GM18951 (cell line): Measurements from ENCODE around the gene GPSM1.

Experiments
- POLR2A ChIP-seq: IDR thresholded peaks from 4 replicates; pipeline ENCODE4 v1.6.1; 2011; ENCODE audit warnings: mild to moderate bottlenecking; ENCODE audit not compliant: insufficient read length, insufficient read depth; ENCODE audit errors: extremely low read depth
- in situ Hi-C: fragments of 300-500 bp; cut with MboI; formaldehyde crosslinking; loops from one replicate; pipeline ENCODE4 v1.12.0; 2022; ENCODE audit warnings: low sequenced_read_pairs, mixed read lengths, inconsistent platforms; ENCODE audit not compliant: unreplicated experiment

Gene GPSM1

GRCh38 chr9:136391737-136392537 lies 64.6 kb downstream of the GPSM1 start:
- no peak for TF ChIP-seq POLR2A
- in situ Hi-C loops = no loop called here

DNA sequence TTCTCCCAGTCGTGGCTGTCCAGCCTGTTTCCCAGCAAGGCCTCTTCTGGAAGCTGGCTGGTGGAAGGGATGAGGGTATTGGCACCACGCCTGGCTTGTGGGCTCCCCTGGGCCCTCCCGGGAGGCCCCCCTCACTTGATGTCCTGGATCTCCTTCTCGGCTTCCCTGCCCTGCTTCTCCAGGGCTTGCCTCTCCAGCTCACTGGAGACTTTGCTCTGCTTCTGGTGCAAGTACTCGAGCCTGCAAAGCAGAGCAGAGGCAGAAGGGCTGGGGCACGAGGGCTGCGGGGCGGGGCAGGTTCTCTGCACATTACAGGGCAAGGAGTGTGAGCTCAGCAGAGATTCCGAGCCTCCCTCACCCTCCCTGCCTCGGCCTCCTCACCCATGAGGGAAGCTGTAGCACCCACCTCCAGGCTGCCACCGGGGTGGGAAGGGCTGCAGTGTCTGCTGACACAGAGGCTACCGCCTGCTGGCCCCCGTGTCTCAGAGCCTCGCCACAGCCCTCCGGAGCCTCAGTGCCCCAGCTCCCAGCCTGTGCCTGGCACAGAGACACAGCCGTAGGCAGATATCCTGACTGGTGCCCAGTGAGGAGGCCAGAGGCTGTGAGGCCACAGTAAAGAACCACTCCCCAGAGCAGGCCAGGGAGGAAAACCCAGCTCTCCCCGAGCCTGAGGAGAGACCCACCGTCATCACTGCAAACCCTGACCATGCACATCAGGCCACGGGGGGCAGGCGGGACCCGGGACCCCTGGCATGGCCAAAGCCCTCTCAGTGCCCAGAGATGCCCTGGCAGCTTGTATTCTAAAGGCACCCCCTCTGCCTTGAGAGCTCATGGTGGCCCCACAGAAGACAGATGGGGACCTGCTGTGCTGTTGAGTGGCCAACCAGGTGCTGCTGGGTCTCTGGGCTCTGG lies 65.5 kb downstream of the GPSM1 start:
- no peak for TF ChIP-seq POLR2A
- in situ Hi-C loops = no loop called here

DNA sequence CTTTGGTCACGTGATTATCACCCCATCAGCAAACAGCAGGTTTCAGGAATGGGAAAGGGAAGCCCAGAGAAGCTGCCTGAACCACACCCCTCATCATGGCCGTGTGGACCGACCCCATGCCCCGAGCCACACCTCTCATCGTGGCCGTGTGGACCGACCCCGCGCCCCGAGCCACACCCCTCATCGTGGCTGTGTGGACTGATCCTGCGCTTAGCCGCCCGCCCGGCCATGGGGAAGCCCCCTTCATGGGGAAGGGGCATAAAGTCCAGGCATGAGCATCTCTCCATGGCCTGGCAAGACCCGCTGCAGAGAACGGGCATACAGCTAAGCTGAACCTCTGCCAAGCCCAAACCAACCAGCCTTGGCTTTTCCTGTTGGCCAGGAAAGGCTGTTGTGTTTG lies 66.2 kb downstream of the GPSM1 start:
- in situ Hi-C loops = no loop called here
- no peak for TF ChIP-seq POLR2A

DNA sequence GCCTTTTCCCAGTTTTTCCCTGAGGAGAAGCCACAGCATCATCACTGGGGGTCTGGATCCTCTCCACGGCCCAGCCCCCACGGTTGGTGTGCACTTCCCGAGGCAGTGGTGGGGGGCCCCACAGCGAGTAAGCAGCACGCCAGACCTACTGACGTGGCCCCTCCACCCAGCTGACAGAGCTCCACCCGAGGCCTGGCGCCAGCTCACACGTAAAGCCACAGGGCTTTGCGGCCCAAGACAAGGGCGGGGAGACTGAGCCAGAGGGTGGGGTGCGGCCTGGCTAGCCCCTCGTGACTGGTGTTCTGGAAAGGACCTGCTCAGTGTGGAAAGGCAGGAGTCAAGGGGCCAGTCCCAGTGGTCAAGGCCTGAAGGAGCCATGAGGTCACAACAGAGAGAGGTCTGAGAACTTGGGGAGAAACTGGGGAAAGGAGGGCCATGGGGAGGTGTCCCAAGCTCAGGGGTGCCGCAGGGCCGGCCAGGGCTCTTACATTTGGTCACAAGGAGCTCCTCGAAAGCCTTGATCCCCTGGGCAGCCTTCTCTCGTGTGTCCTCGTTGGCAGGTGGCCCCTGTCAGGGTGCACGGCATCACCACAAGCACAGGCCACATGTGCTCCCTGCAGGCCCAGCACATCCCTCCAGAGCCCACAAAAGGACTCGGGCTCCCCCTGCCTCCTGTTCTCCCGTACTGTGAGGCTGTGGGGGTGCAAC lies 67.1 kb downstream of the GPSM1 start:
- in situ Hi-C loops = no loop called here
- no peak for TF ChIP-seq POLR2A

DNA sequence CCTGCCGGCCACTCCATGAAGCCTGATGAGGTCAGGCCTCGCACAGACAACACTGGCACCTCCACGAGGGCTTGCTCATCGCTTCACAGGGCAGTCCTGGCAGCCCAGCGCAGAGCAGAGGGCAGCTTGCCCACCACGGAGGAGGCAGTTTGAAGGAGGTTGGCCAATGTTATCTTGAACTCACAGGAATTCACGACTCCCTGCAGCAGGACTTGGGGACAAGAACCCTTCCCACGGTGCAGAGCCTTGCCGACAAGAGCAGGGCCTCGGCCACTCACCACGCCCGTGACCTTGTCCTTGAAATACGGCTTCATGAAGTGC lies 67.6 kb downstream of the GPSM1 start:
- TF ChIP-seq POLR2A = no peak
- in situ Hi-C loops = no loop called here

GRCh38 chr9:136395345-136396218 lies 68.2 kb downstream of the GPSM1 start:
- no peak for TF ChIP-seq POLR2A
- in situ Hi-C loops = no loop called here

GRCh38 chr9:136396219-136396515 lies 68.8 kb downstream of the GPSM1 start:
- in situ Hi-C loops = no loop called here
- no peak for TF ChIP-seq POLR2A

GRCh38 chr9:136397643-136398042 lies 70.3 kb downstream of the GPSM1 start:
- in situ Hi-C loops = no loop called here
- TF ChIP-seq POLR2A = no peak

GRCh38 chr9:136398286-136398685 lies 70.9 kb downstream of the GPSM1 start:
- TF ChIP-seq POLR2A = no peak
- in situ Hi-C loops = no loop called here

DNA sequence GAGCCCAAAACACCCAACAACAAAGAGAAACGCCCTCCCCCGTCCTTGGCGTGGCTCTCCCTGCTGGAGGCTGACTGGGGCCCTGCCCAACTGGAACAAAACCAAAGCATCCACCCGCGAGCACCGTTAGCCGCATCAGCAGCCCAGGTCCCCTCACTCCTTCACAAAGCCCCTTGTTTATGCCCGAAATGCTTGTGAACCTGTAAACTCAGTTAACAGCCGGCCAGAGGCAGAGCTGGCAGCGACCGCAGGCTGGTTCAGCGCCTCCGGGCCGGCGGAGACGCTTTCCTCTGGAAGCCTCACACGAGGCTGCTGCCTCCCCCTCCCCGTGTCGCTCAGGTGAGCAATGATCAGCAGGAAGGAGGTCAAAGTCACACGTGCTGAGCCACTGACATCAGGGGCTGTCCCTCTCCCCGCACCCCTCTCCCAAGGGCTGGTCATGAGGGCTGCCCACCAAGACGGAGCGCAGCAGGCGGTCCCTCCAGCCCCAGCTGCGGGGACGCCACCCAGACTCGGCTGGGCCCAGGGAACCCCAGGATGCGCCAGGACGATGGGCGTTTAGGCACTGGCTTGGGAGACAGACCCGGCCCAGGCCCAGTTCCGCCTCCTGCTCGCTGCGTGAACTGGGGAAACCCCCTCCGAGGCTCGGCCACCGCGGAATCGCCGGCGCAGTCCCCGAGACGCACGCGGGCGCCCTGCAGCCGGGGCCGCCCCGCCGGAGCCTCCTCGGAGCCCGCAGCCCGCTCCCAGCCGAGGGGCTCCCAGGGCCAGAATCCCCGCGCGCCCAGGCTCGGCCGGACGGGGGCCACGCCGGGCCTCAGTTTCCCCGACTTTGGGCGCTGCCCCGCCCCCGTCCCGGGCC lies 72.1 kb downstream of the GPSM1 start:
- TF ChIP-seq POLR2A = no peak
- in situ Hi-C loops = no loop called here

DNA sequence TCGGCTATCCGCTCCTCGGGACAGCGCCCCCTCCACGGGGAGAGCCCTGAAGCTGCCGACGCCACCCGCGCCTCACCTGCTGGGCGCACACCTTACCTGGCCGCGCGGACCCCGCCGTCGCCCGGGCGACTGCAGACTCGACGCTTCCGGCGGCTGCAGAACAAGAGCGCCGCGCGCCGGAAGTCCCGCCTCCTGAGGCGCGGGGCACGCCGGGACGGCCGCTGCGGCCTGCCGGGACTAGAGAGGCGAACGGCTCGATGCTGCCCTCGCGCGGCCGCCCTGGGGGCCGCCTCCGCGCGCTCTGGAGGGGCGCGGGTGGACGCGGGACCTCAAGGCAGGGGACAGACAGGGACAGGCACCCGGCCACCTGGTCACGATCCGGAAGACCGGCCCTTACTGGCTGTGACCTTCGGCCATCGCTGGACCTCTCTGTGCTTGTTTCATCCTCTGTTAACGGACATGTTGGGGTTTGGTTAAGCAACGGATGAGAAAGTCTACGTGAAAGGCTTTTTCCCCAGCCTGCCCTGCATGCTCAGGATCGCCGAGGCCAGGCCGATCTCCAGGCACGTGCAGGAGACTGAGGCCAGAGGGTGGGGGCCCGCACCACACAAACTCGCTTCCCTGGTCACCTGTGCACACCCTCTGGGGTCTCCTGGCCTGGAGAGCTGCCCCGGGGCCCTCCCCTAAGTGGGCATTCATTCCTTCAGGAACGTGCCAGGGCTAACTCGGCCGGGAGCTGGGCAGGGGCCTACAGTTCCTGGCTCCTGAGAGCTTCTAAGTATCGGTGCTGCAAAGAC lies 72.9 kb downstream of the GPSM1 start, which contains the start of gene SNAPC4:
SNAPC4 (minus strand) TSS at position 133 of the 797 bp plus-strand sequence. CDS start 1,742 bp downstream, outside the sequence.
- in situ Hi-C loops = no loop called here
- TF ChIP-seq POLR2A = peak; percentile 91
